Esophagus squamous epithelium (tissue), 4 donors: Measurements from ENCODE around the gene MRAP2.

Experiments used
- POLR2A ChIP-seq, 4 donors: fragments of 450-650 bp; IDR thresholded peaks; one replicate each; pipeline ENCODE4 v1.6.1; 2017; ENCODE audit warnings: antibody characterized with exemption in 4 of 4, mild to moderate bottlenecking in 4 of 4, moderate library complexity in 3 of 4
- TF ChIP-seq, protein P1 (sequence below), 6 experiments: fragments of 450-650 bp in 4 of 6; fragments of 200-600 bp in 2 of 6; sonication (generic) in 2 of 6; IDR thresholded peaks; one replicate each; pipeline ENCODE4 v1.5.1; 2016 to 2019; ENCODE audit warnings: antibody characterized with exemption in 6 of 6, mild to moderate bottlenecking in 4 of 6, moderate library complexity in 4 of 6

DNA sequence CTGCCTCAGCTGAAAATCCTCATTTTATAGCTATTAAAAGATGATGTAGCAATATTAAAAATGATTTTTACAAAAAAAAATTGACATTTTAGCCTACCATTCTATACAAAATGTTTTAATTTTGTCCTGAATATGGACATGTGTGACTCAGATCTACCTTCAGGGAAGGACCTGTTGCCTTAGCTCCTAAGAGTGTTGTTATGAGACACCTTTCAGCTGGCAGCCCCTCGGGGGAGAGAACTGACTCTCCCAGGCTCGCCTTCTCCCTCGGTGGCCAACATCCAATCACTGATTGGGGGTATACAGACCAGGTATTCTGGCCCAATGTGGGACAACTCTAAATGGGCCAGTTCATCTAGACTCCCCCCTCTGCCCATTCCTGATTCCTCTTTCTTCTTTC, 32.5 kb upstream of the MRAP2 start:
- TF ChIP-seq, protein P1, sequence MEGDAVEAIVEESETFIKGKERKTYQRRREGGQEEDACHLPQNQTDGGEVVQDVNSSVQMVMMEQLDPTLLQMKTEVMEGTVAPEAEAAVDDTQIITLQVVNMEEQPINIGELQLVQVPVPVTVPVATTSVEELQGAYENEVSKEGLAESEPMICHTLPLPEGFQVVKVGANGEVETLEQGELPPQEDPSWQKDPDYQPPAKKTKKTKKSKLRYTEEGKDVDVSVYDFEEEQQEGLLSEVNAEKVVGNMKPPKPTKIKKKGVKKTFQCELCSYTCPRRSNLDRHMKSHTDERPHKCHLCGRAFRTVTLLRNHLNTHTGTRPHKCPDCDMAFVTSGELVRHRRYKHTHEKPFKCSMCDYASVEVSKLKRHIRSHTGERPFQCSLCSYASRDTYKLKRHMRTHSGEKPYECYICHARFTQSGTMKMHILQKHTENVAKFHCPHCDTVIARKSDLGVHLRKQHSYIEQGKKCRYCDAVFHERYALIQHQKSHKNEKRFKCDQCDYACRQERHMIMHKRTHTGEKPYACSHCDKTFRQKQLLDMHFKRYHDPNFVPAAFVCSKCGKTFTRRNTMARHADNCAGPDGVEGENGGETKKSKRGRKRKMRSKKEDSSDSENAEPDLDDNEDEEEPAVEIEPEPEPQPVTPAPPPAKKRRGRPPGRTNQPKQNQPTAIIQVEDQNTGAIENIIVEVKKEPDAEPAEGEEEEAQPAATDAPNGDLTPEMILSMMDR (IDR thresholded peaks at IDR 0.05): no peak
- no peak for TF ChIP-seq POLR2A (IDR thresholded peaks at IDR 0.05)
